Lung (tissue), 12 donors: ENCODE data around the gene UBE2D3. TPM values are rescaled to one million over a fixed set of nuclear protein-coding genes. Genes with fewer than 3 reads are reported as not detected.
A peak's percentile ranks its signal among the peaks of the same experiment; 100 is the strongest.
"Not testable (repeated sequence)": the region's sequence is repeated elsewhere in the genome, so short reads cannot be mapped to it uniquely, and the experiment has no call there.

ENCODE experiments used
- ATAC-seq: fragments of 200-7000 bp; cut with Tn5 transposase; one replicate; pipeline ENCODE4 v1.9.1; 2020; ENCODE audit warnings: moderate number of reproducible peaks; ENCODE audit not compliant: insufficient read depth, low FRiP score
- DNase-seq, 3 donors: peaks; one replicate each; pipeline ENCODE4 v3.0.0-alpha.2; 2013 to 2017
- H3K27ac ChIP-seq, 2 donors: one replicate each; pipeline ENCODE4 v1.5.1; 2013; ENCODE audit warnings: mild to moderate bottlenecking in 2 of 2, moderate library complexity in 2 of 2, control low read depth in 1 of 2, inconsistent platforms in 1 of 2, low read depth in 1 of 2, low read length in 1 of 2
- H3K27me3 ChIP-seq, 3 donors: one replicate each; pipeline ENCODE4 v1.5.1; 2013; ENCODE audit warnings: low read length in 2 of 3; ENCODE audit not compliant: control insufficient read depth in 3 of 3, insufficient read depth in 3 of 3
- H3K36me3 ChIP-seq, 4 donors: one replicate each; pipeline ENCODE4 v1.5.1; 2013; ENCODE audit warnings: low read length in 4 of 4, mild to moderate bottlenecking in 1 of 4, moderate library complexity in 1 of 4; ENCODE audit not compliant: control insufficient read depth in 4 of 4, insufficient read depth in 4 of 4
- H3K4me1 ChIP-seq, 5 donors: one replicate each; pipeline ENCODE4 v1.5.1; 2013; ENCODE audit warnings: low read length in 5 of 5, mild to moderate bottlenecking in 2 of 5, moderate library complexity in 1 of 5; ENCODE audit not compliant: control insufficient read depth in 5 of 5, insufficient read depth in 5 of 5
- H3K4me3 ChIP-seq: one replicate; pipeline ENCODE4 v1.5.1; 2013; ENCODE audit warnings: mild to moderate bottlenecking, control low read depth, moderate library complexity
- H3K9ac ChIP-seq, 2 donors: one replicate each; pipeline ENCODE4 v1.5.1; 2013; ENCODE audit warnings: low read length in 2 of 2, control low read depth in 1 of 2; ENCODE audit not compliant: insufficient read depth in 1 of 2
- H3K9me3 ChIP-seq, 4 donors: one replicate each; pipeline ENCODE4 v1.5.1; 2013; ENCODE audit warnings: low read length in 3 of 4, mild to moderate bottlenecking in 1 of 4, moderate library complexity in 1 of 4; ENCODE audit not compliant: control insufficient read depth in 4 of 4, insufficient read depth in 3 of 4
- WGBS, 2 donors: extraction: QIAGEN DNeasy Blood & Tissue Kit; methylation state at CpG; one replicate each; pipeline ENCODE4 v1.1.7; 2013; 5-methylcytosine and 5-hydroxymethylcytosine counted together
- polyA plus RNA-seq, 2 donors: library from polyadenylated mRNA; stranded (reverse); fragments of 200-250 nt; gene quantifications; one replicate each; pipeline ENCODE4 v1.2.1, GENCODE V29; 2013
- total RNA-seq, 2 donors: library from RNA; depleted of rRNA in 1 of 2; stranded (reverse); fragments of >200 nt in 1 of 2; gene quantifications; one replicate each; pipeline ENCODE4 v1.2.1, GENCODE V29; 2014 to 2021
- TF ChIP-seq, protein P1 (sequence below): IDR thresholded peaks from 2 replicates; pipeline ENCODE4 v1.5.1; 2012; ENCODE audit warnings: mild to moderate bottlenecking; ENCODE audit errors: control extremely low read depth, extremely low read depth
- donor health status: control.
- donor health status: control.
- donor health status: Bipolar disorder and iron deficiency.
- donor health status: healthy.
- donor health status: DM: yes; HTN: yes; CAD: no.

The UBE2D3 gene
- total and polyA plus RNA-seq, 4 donors = 165 to 373 (median 273) TPM

DNA sequence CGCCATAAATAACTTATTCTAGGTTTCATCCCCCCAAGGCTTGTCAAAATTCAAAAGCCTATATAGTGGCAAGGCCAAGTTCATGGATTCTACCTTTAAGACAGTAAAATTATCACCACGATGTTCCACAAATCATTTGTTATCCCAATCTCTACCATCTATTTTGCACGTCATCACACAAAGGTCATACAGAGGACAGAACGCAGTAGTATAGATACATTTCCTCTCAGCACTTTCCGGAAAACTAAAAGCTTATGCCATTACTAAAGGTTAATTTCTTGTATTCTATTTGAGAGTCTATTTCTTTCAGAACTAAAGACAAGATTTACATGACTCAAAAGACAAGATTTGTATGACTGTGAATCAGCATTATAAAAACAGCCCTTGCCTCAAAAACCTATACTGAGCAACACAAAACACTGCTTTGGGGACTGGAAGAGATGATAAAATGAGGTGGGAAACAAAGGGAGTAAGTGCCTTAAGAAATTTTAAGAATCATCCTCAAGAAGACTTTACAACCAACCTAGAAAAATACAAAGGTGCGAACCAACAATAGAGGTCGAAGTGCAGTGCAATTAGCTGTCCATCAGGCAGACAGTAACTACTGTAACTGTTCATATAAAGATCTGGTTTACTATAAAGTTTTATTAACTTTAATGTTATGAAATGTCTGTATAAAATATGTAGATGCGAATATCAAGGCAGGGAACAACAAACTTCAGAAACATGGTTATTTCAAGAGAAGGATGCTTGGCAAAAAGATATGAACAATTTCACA lies 7.6 kb downstream of the UBE2D3 start:
- peaks cover 2 to 44% (median 13%) of the 10 kb centered on the region in 5 donors for H3K4me1 ChIP-seq
- no peak for ATAC-seq

DNA sequence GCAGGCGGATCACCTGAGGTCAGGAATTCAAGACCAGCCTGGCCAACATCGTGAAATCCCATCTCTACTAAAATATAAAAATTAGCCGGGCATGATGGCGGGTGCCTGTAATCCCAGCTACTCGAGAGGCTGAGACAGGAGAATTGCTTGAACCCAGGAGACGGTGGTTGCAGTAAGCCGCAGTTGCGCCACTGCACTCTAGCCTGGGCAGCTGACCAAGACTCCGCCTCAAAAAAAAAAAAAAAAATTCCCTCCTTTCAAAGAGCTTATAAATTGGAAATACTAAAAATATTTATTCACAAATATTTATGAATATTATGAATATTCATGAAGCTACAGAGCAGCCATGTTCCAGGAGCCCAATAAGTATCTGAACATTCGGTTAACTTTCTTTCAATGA lies 8.3 kb downstream of the UBE2D3 start:
- not testable (repeated sequence) for H3K4me3 ChIP-seq, H3K27me3 ChIP-seq, H3K9me3 ChIP-seq, H3K9ac ChIP-seq, DNase-seq, ATAC-seq
- Histone ChIP-seq H3K36me3 (peaks cover 0 to 13% (median 2%) of the 10 kb centered on the region in 4 donors), H3K27ac (peak overlapping the region in 1 of 2 donors; percentile 79), H3K4me1 (peaks cover 2 to 48% (median 13%) of the 10 kb centered on the region in 5 donors)
- 77 to 80% methylated on average over 10 of the region's 10 CpGs for WGBS, 2 donors

More for the DNA sequence above, 7.6 kb downstream of the UBE2D3 start:
- Histone ChIP-seq H3K36me3 (peaks cover 0 to 16% (median 1%) of the 10 kb centered on the region in 4 donors), H3K4me3 (no peak overlapping the region), H3K27me3 (no peaks in the 10 kb centered on the region), H3K9me3 (no peaks in the 10 kb centered on the region), H3K9ac (no peak overlapping the region), H3K27ac (peak overlapping the region in 1 of 2 donors; percentile 79)
- TF ChIP-seq, protein P1, sequence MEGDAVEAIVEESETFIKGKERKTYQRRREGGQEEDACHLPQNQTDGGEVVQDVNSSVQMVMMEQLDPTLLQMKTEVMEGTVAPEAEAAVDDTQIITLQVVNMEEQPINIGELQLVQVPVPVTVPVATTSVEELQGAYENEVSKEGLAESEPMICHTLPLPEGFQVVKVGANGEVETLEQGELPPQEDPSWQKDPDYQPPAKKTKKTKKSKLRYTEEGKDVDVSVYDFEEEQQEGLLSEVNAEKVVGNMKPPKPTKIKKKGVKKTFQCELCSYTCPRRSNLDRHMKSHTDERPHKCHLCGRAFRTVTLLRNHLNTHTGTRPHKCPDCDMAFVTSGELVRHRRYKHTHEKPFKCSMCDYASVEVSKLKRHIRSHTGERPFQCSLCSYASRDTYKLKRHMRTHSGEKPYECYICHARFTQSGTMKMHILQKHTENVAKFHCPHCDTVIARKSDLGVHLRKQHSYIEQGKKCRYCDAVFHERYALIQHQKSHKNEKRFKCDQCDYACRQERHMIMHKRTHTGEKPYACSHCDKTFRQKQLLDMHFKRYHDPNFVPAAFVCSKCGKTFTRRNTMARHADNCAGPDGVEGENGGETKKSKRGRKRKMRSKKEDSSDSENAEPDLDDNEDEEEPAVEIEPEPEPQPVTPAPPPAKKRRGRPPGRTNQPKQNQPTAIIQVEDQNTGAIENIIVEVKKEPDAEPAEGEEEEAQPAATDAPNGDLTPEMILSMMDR = no peak
- whole genome bisulfite sequencing, 2 donors = 55 to 70% methylated on average over 8 of the region's 8 CpGs
- peak in 2 of 3 donors; percentile 13 to 21 for DNase-seq

DNA sequence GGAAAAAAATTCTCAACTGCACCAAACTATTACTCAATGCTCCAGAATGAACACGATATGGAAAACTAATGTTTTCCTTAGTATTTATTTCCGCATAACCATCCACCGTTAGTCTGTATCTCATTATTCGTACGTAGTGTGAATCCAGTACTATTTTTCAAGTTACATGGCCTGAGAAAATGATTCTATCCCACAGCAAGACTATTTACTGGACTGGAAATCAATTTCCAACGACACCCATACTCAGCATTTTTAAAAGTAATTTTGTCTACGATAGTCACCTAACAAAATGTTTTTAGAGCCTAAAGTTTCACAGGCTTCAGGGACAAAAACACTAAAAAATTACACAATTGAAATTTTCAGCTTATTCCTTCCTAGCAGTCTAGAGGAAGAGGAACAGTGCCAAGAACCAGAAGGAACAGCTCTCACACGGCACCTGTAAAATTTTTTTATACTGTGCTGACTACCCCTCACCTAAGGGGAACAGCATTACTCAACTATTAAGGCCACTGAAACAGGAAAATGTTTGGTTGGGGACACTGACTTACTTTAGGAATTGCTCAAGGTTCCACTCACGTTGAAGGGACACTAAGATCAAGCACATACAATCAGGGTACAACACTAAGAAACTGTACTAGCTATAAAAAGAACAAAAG lies 9.6 kb downstream of the UBE2D3 start:
- TF ChIP-seq, protein P1 = no peak
- H3K4me3 ChIP-seq = no peak overlapping the region
- peaks cover 0 to 9% (median 4%) of the 10 kb centered on the region in 4 donors for H3K36me3 ChIP-seq
- no peak for ATAC-seq
- H3K27me3 ChIP-seq = no peaks in the 10 kb centered on the region
- 45 to 55% methylated on average over 9 of the region's 9 CpGs for WGBS, 2 donors
- no peaks in the 10 kb centered on the region for H3K9me3 ChIP-seq
- H3K9ac ChIP-seq = no peak overlapping the region
- H3K4me1 ChIP-seq = peaks cover 0 to 56% (median 13%) of the 10 kb centered on the region in 5 donors
- peak overlapping the region in 1 of 2 donors; percentile 77 for H3K27ac ChIP-seq
- no peak for DNase-seq

DNA sequence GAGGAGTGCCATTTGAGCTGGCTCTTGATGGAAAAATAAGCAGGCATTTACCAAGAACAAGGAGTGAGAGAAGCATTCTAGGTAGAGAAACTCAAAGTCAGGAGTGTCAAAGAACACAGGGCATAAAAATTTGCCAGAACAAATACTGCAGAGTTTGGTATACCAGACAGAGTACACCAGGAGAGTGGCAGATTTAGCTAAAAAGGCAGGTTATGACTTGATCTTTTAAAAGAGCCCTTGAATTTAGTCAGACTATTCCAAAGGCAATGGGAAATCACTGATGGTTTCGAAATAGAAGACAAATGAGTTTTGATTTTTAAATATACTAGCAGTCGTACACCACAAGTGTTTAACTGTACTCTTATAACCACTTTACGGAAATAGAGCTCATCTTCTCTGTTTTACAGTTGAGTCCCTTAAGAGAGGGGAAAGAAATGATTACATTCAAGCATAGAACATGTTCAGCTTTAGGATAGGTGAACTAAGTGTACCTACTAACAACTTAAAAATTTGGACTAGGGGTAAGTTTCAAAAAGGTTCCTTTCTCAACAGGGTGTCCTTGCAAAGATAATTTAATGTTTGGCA lies 10.2 kb downstream of the UBE2D3 start:
- no peak overlapping the region for H3K9ac ChIP-seq
- no peaks in the 10 kb centered on the region for H3K27me3 ChIP-seq
- H3K36me3 ChIP-seq = peaks cover 0 to 9% (median 5%) of the 10 kb centered on the region in 4 donors
- ATAC-seq = no peak
- TF ChIP-seq, protein P1 = no peak
- 41 to 56% methylated on average over 3 of the region's 3 CpGs for WGBS, 2 donors
- H3K4me3 ChIP-seq = no peak overlapping the region
- H3K4me1 ChIP-seq = peaks cover 0 to 59% (median 11%) of the 10 kb centered on the region in 5 donors
- H3K27ac ChIP-seq = no peak overlapping the region
- no peaks in the 10 kb centered on the region for H3K9me3 ChIP-seq
- no peak for DNase-seq
